Fibroblast of the aortic adventitia (primary cell): Measurements from ENCODE around the gene CBFB. TPM values are rescaled to one million over a fixed set of nuclear protein-coding genes. Genes with fewer than 3 reads are reported as not detected.
"Not testable (repeated sequence)": the region's sequence is repeated elsewhere in the genome, so short reads cannot be mapped to it uniquely, and the experiment has no call there.

Experiments
- DNase-seq: peaks from one replicate; pipeline ENCODE4 v3.0.0-alpha.2; 2010; ENCODE audit warnings: low read depth
- H3K4me3 ChIP-seq: 2 replicates; pipeline ENCODE4 v1.5.1; 2011; ENCODE audit warnings: low read depth, mild to moderate bottlenecking, control low read depth, low read length, moderate library complexity
- CTCF ChIP-seq: IDR thresholded peaks from 2 replicates; pipeline ENCODE4 v1.5.1; 2011; ENCODE audit warnings: mild to moderate bottlenecking, low read length, control low read depth, inconsistent platforms; ENCODE audit not compliant: insufficient read depth
- total RNA-seq: library from RNA; depleted of rRNA; stranded (reverse); fragments of >200 nt; gene quantifications from 2 replicates; pipeline ENCODE4 v1.2.3, GENCODE V29; 2012; ENCODE audit warnings: low replicate concordance

CBFB gene
- 74.3 and 125 TPM in 2 replicates for total RNA-seq

- H3K4me3 ChIP-seq: peak within 1 kb of the TSS; percentile 83
- TF ChIP-seq CTCF: peak; percentile 4
- DNase-seq: peak; percentile 89
Observed at GRCh38 chr16:67028696-67029253, at the start of gene CBFB. Gene CBFB, plus strand, starts transcription at chr16:67029149. Its CDS starts 259 bp downstream, at chr16:67029408.

DNA sequence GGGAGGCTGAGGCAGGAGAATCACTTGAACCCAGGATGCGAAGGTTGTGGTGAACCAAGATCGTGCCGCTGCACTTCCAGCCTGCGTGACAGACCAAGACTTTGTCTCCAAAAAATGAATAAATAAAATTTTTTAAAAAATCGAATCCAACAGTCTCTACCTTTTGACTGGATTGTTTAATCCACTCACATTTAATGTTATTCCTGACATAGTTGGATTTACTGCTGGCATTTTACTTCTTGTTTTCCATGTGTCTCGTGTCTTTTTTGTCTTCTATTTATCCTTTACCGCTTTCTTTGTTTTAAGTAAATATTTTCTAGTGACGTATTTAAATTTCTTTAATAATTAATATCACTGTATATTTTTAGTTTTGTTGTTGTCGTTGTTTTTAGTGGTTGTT is 45.9 kb upstream of the CBFB start:
- H3K4me3 ChIP-seq: no peak overlapping the region
- DNase-seq: no peak
- TF ChIP-seq CTCF: no peak

GRCh38 chr16:66984892-66985311 is 44.0 kb upstream of the CBFB start:
- no peak overlapping the region for H3K4me3 ChIP-seq
- no peak for DNase-seq
- TF ChIP-seq CTCF: no peak

GRCh38 chr16:66986559-66986958 is 42.4 kb upstream of the CBFB start:
- no peak overlapping the region for H3K4me3 ChIP-seq
- no peak for TF ChIP-seq CTCF
- no peak for DNase-seq

DNA sequence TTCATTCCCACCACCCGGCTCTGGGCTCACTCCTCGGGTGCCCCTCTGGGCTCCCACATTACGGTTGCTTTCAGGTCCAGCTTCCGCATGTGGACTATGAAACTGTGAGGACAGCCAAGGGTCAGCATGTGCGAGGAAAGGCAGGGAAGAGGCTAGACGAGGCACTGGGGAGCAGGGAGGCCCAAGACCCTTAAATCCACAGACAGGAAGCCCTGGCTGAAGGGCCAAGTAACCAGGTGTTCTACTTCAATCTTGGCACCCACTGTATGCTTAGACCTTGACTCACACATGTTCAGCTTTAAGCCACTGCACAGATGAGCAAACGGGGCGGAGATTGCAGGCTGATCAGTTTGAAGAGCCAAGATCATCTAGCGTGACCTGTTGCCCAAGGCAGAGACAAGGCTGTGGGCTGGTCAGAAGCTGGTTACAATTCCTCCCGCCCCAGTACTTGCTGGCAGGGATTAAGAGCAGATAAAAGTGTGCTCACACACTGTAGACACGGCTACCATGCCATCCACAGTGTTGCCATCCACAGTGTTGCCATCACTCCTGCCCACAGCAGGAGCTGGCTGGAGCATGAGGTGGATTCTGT is 40.7 kb upstream of the CBFB start, which contains the start of gene CES4A:
CES4A (plus strand) TSS at position 393 of the 592 bp plus-strand sequence; CDS start at position 577, 184 bp downstream.
- TF ChIP-seq CTCF: no peak

GRCh38 chr16:66991545-66992077 is 37.3 kb upstream of the CBFB start:
- H3K4me3 ChIP-seq: no peak overlapping the region
- TF ChIP-seq CTCF: no peak
- DNase-seq: no peak

More for the DNA sequence above, 40.7 kb upstream of the CBFB start, which contains the start of gene CES4A:
- DNase-seq: peak; percentile 61
- no peak within 1 kb of the TSS for H3K4me3 ChIP-seq

DNA sequence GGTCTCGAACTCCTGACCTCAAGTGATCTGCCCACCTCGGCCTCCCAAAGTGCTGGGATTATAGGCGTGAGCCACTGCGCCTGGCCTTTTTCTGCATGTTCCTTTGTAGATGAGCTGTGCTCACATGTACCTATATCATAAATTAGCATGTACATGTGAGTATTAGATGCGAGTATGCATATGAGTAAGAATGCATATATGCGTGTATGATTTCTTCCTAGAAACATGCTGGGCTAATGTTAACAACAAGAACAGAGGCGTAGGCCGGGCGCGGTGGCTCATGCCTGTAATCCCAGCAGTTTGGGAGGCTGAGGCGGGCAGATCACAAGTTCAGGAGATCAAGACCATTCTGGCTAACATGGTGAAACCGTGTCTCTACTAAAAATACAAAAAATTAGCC is 35.4 kb upstream of the CBFB start:
- not testable (repeated sequence) for DNase-seq

More for the DNA sequence above, 35.4 kb upstream of the CBFB start:
- H3K4me3 ChIP-seq: not testable (repeated sequence)
